Measurements from ENCODE around the gene CRB3.
A peak's percentile ranks its signal among the peaks of the same experiment; 100 is the strongest.
"Not testable (repeated sequence)": the region's sequence is repeated elsewhere in the genome, so short reads cannot be mapped to it uniquely, and the experiment has no call there.

CRB3 gene

GRCh38 chr19:6464070-6464873 lies at the start of gene CRB3:
Gene CRB3 (plus strand): TSS chr19:6464271. CDS start chr19:6464702, 431 bp downstream.
- no peak for DNase-seq

GRCh38 chr19:6414793-6415590 lies 49.1 kb upstream of the CRB3 start:
- DNase-seq = no peak

GRCh38 chr19:6415591-6416190 lies 48.4 kb upstream of the CRB3 start:
- DNase-seq = no peak

GRCh38 chr19:6416658-6417405 lies 47.2 kb upstream of the CRB3 start:
- DNase-seq = no peak

- no peak for DNase-seq
Measured at GRCh38 chr19:6417713-6418561, 46.1 kb upstream of the CRB3 start.

GRCh38 chr19:6418562-6418932 lies 45.5 kb upstream of the CRB3 start:
- DNase-seq = no peak

- no peak for DNase-seq
Measured at GRCh38 chr19:6421075-6422014, 42.7 kb upstream of the CRB3 start.

GRCh38 chr19:6423499-6424194 lies 40.4 kb upstream of the CRB3 start:
- no peak for DNase-seq

GRCh38 chr19:6424195-6424938 lies 39.7 kb upstream of the CRB3 start, which contains the start of gene KHSRP:
Gene KHSRP (minus strand): TSS chr19:6424811. CDS start chr19:6424701, 110 bp downstream.
- DNase-seq = peak in 1 of 2 experiments; percentile 42

- peak; percentile 100 for DNase-seq
Measured at GRCh38 chr19:6424939-6425731, 38.9 kb upstream of the CRB3 start.

- peak in 1 of 2 experiments; percentile 55 for DNase-seq
Measured at GRCh38 chr19:6425732-6426620, 38.1 kb upstream of the CRB3 start.

GRCh38 chr19:6427131-6427530 lies 36.9 kb upstream of the CRB3 start:
- DNase-seq = no peak

GRCh38 chr19:6428692-6429418 lies 35.2 kb upstream of the CRB3 start:
- not testable (repeated sequence) for DNase-seq

GRCh38 chr19:6429419-6430221 lies 34.5 kb upstream of the CRB3 start:
- DNase-seq = no peak

- no peak for DNase-seq
Measured at GRCh38 chr19:6431891-6432290, 32.2 kb upstream of the CRB3 start.

- no peak for DNase-seq
Measured at GRCh38 chr19:6433165-6433564, 30.9 kb upstream of the CRB3 start.
